ENCODE data around the gene BIRC6. TPM values are rescaled to one million over a fixed set of nuclear protein-coding genes. Genes with fewer than 3 reads are reported as not detected.
"Not testable (repeated sequence)": the region's sequence is repeated elsewhere in the genome, so short reads cannot be mapped to it uniquely, and the experiment has no call there.

BIRC6 gene
- total and polyA plus RNA-seq, 2 of the 8 experiments (the other 6 are each of a cell fraction or from before 2014, with no cell fraction given), result 32.5 to 69.5 TPM

DNA sequence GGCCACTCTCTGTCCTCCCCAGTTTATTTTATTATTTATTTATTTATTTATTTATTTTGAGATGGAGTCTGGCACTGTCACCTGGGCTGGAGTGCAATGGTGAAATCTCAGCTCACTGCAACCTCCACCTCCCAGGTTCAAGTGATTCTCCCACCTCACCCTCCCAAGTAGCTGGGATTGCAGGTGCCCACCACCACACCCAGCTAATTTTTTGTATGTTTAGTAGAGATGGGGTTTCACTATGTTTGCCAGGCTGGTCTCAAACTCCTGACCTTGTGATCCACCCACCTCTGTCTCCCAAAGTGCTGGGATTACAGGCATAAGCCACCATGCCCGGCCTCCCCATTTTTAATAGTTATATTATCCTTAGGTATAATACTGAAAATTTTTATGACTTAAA lies 28.1 kb upstream of the BIRC6 start:
- not testable (repeated sequence) for H3K18ac ChIP-seq (ENCODE audit: extremely low read depth, low read length); FAIRE-seq; H2AK5ac ChIP-seq (ENCODE audit: low read depth, low read length); H3K56ac ChIP-seq (replicated peaks; ENCODE audit: insufficient read length, low read depth, low read length); H3K79me2 ChIP-seq (ENCODE audit: control insufficient read depth in 1 of 2, insufficient read depth in 2 of 2, low read length in 2 of 2); H3K23ac ChIP-seq (ENCODE audit: insufficient read length); H3K23me2 ChIP-seq (ENCODE audit: low read depth, low read length); H3K27me3 ChIP-seq (replicated peaks in 1 of 4; ENCODE audit: control insufficient read depth in 3 of 4, extremely low read depth in 1 of 4, insufficient read depth in 3 of 4, low read length in 3 of 4); H4K5ac ChIP-seq (ENCODE audit: insufficient read length, low read depth, low read length); H3K9me3 ChIP-seq (ENCODE audit: insufficient read depth in 2 of 2, low read depth in 1 of 2, low read length in 1 of 2); H4K8ac ChIP-seq (ENCODE audit: extremely low read depth, insufficient read depth, low read length); H3K4me2 ChIP-seq (ENCODE audit: insufficient read depth in 1 of 2, low read depth in 2 of 2, low read length in 2 of 2); H4K91ac ChIP-seq (replicated peaks; ENCODE audit: insufficient read length, low read length); H4K20me1 ChIP-seq (replicated peaks in 1 of 2; ENCODE audit: control insufficient read depth in 1 of 2, insufficient read depth in 2 of 2, low read length in 2 of 2); DNase-seq (ENCODE audit: low read depth in 1 of 2, low spot score in 2 of 2); H2BK12ac ChIP-seq (ENCODE audit: low read depth, low read length); H2BK5ac ChIP-seq (ENCODE audit: low read depth, low read length); H2BK120ac ChIP-seq (replicated peaks; ENCODE audit: low read depth, low read length); H2BK20ac ChIP-seq (ENCODE audit: low read length); H3K36me3 ChIP-seq (ENCODE audit: control insufficient read depth in 2 of 4, insufficient read depth in 4 of 4, low read length in 3 of 4); H3K9ac ChIP-seq (replicated peaks in 1 of 4; ENCODE audit: extremely low read depth in 1 of 4, low read depth in 3 of 4, low read length in 3 of 4); H2BK15ac ChIP-seq (ENCODE audit: low read length); H3K27ac ChIP-seq (ENCODE audit: low read depth, low read length); H3K4ac ChIP-seq (replicated peaks; ENCODE audit: insufficient read length, low read depth, low read length); H3K14ac ChIP-seq (ENCODE audit: insufficient read length); H2AFZ ChIP-seq (ENCODE audit: low read length); H3K4me3 ChIP-seq (ENCODE audit: extremely low read depth in 1 of 4, insufficient read depth in 2 of 4, low read depth in 3 of 4, low read length in 4 of 4); H3K79me1 ChIP-seq (ENCODE audit: low read depth, low read length); H3K4me1 ChIP-seq (replicated peaks in 1 of 4; ENCODE audit: control insufficient read depth in 3 of 4, insufficient read depth in 4 of 4, low read length in 3 of 4)
- ChIA-PET POLR2A (ENCODE audit: partially characterized antibody) (interaction anchor here (1.4 kb wide), 1 partner anchor 50 kb away, joined by 3 read pairs; no protein-coding TSS in a partner anchor), CTCF (ENCODE audit: partially characterized antibody) (interaction anchor here (1.0 kb wide), 1 partner anchor 13 kb away, joined by 4 read pairs; no protein-coding TSS in a partner anchor)
- 100% methylated on average over 1 of the region's 1 CpG; no CpG with 5 or more reads in 1 of the 2 experiments for WGBS, 2 experiments (ENCODE audit: extremely low coverage in 1 of 2, insufficient coverage in 1 of 2, insufficient read length in 1 of 2, insufficient replicate concordance in 2 of 2, low coverage in 1 of 2, low lambda C conversion rate in 2 of 2, missing lambda C conversion rate in 1 of 2)

All from H1 (cell line).